K562 (cell line): ENCODE data around the gene CAPN10. TPM values are rescaled to one million over a fixed set of nuclear protein-coding genes. Genes with fewer than 3 reads are reported as not detected.

ENCODE experiments used
- BRF1 ChIP-seq: IDR thresholded peaks from 3 replicates; pipeline ENCODE4 v1.6.1; 2011; ENCODE audit warnings: borderline replicate concordance, mild to moderate bottlenecking; ENCODE audit not compliant: insufficient read length; ENCODE audit errors: extremely low read depth
- EZH2 ChIP-seq: IDR thresholded peaks from 2 replicates; pipeline ENCODE4 v1.6.1; 2012; ENCODE audit warnings: low read depth, mild to moderate bottlenecking, inconsistent platforms, low read length, borderline replicate concordance
- FOXP1 ChIP-seq: sonication (generic); formaldehyde crosslinking; IDR thresholded peaks from 2 replicates; pipeline ENCODE4 v1.8.0; 2022; ENCODE audit warnings: mild to moderate bottlenecking, missing genetic modification reagents
- L3MBTL2 ChIP-seq: fragments of 450-650 bp; IDR thresholded peaks from 2 replicates; pipeline ENCODE4 v1.6.1; 2016; ENCODE audit warnings: mild to moderate bottlenecking, moderate library complexity
- PHTF2 ChIP-seq: fragments of 250-450 bp; sonication (Bioruptor Pico); IDR thresholded peaks from 2 replicates; pipeline ENCODE4 v1.5.0; 2021; ENCODE audit warnings: mild to moderate bottlenecking
- RBM15 ChIP-seq: fragments of 200-400 bp; formaldehyde crosslinking; IDR thresholded peaks from 2 replicates; pipeline ENCODE4 v1.6.1; 2018; ENCODE audit warnings: mild to moderate bottlenecking, low read length, moderate library complexity; ENCODE audit not compliant: insufficient read depth
- SIX5 ChIP-seq, 2 experiments: IDR thresholded peaks; 2 replicates each; pipeline ENCODE4 v1.6.1; 2011; ENCODE audit warnings: low read length in 2 of 2, borderline replicate concordance in 1 of 2, low read depth in 1 of 2, mild to moderate bottlenecking in 1 of 2, moderate library complexity in 1 of 2; ENCODE audit not compliant: insufficient read depth in 1 of 2
- SOX6 ChIP-seq: fragments of 450-650 bp; IDR thresholded peaks from 2 replicates; pipeline ENCODE4 v1.6.1; 2014; ENCODE audit warnings: mild to moderate bottlenecking
- TGIF2 ChIP-seq: sonication (generic); formaldehyde crosslinking; IDR thresholded peaks from 2 replicates; pipeline ENCODE4 v1.8.1; 2022; ENCODE audit warnings: mild to moderate bottlenecking, missing genetic modification reagents, moderate library complexity
- THRAP3 ChIP-seq: fragments of 450-650 bp; IDR thresholded peaks from 2 replicates; pipeline ENCODE4 v1.6.1; 2016; ENCODE audit warnings: mild to moderate bottlenecking, inconsistent platforms, borderline replicate concordance
- polyA plus RNA-seq, 8 experiments: library from polyadenylated mRNA; depleted of rRNA in 4 of 8; stranded (reverse) in 5 of 8; unstranded in 3 of 8; fragments of >200 nt; fragmentation: Nextera tagmentation in 2 of 8; fragmentation: Illumina TruSeq in 1 of 8; extraction: Ambion mirVana in 2 of 8; extraction: Trizol in 1 of 8; gene quantifications; 2 replicates each; pipeline versions ENCODE4 v1.2.1 to v1.2.3, GENCODE V29; 2011 to 2014; ENCODE audit warnings: inconsistent platforms in 1 of 8, missing spikeins in 1 of 8
- total RNA-seq, 7 experiments: library from RNA; depleted of rRNA in 6 of 7; stranded (reverse); fragments of >200 nt in 6 of 7; fragmentation: Illumina TruSeq in 2 of 7; extraction: Trizol in 2 of 7; gene quantifications; 2 replicates each; pipeline versions ENCODE4 v1.2.1 to v1.2.3, GENCODE V29; 2011 to 2021; ENCODE audit warnings: low replicate concordance in 1 of 7
- TF ChIP-seq, protein P1 (sequence below): fragments of 450-650 bp; IDR thresholded peaks from 2 replicates; pipeline ENCODE4 v1.6.1; 2018; ENCODE audit not compliant: partially characterized antibody
- TF ChIP-seq, protein P2 (sequence below): fragments of 450-650 bp; IDR thresholded peaks from 2 replicates; pipeline ENCODE4 v1.6.1; 2017; ENCODE audit warnings: mild to moderate bottlenecking, moderate library complexity

Gene CAPN10
- total and polyA plus RNA-seq, 9 of the 15 experiments (the other 6 are each of a cell fraction or from before 2014, with no cell fraction given), result 0.08 to 26.1 (median 8.4) TPM

DNA sequence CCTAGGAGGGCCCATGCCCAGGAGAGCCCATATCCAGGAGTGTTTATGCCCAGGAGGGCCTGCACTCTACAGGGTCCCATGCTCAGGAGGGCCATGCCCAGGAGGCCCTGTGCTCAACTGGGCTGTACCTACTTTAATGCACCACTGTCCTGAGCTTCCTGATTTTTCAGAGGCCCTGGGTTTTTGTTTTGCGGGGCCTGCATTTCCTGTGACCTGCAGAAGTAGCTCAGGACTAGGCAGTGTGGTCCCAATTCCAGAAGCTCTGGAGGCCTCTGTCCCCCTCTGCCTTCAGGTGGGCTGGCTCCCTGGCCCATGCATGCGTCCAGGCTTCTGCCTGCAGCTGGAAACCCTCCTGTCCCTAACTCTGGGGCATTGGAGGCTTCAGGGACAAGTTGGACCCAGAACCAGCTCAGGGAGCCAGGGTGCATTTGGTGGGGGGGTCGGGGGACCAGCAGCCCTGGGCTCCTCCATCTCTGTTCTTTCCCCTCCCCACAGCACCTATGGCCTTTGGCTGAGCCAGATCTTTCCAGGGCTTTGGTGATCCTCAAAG, 49.5 kb downstream of the CAPN10 start (continued):
- TF ChIP-seq, protein P1, sequence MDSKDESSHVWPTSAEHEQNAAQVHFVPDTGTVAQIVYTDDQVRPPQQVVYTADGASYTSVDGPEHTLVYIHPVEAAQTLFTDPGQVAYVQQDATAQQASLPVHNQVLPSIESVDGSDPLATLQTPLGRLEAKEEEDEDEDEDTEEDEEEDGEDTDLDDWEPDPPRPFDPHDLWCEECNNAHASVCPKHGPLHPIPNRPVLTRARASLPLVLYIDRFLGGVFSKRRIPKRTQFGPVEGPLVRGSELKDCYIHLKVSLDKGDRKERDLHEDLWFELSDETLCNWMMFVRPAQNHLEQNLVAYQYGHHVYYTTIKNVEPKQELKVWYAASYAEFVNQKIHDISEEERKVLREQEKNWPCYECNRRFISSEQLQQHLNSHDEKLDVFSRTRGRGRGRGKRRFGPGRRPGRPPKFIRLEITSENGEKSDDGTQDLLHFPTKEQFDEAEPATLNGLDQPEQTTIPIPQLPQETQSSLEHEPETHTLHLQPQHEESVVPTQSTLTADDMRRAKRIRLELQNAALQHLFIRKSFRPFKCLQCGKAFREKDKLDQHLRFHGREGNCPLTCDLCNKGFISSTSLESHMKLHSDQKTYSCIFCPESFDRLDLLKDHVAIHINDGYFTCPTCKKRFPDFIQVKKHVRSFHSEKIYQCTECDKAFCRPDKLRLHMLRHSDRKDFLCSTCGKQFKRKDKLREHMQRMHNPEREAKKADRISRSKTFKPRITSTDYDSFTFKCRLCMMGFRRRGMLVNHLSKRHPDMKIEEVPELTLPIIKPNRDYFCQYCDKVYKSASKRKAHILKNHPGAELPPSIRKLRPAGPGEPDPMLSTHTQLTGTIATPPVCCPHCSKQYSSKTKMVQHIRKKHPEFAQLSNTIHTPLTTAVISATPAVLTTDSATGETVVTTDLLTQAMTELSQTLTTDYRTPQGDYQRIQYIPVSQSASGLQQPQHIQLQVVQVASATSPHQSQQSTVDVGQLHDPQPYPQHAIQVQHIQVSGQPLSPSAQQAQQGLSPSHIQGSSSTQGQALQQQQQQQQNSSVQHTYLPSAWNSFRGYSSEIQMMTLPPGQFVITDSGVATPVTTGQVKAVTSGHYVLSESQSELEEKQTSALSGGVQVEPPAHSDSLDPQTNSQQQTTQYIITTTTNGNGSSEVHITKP, result no peak
- TF ChIP-seq FOXP1 (CRISPR knock-in tag) (no peak), THRAP3 (no peak), BRF1 (no peak), SOX6 (no peak), PHTF2 (CRISPR knock-in tag) (no peak), TGIF2 (CRISPR knock-in tag) (no peak), EZH2 (no peak), SIX5 (IDR thresholded peaks at IDR 0.05; ENCODE audit: borderline replicate concordance in 1 of 2, insufficient read depth in 1 of 2, low read depth in 1 of 2, low read length in 2 of 2) (no peak), RBM15 (no peak), L3MBTL2 (no peak)
- TF ChIP-seq, protein P2, sequence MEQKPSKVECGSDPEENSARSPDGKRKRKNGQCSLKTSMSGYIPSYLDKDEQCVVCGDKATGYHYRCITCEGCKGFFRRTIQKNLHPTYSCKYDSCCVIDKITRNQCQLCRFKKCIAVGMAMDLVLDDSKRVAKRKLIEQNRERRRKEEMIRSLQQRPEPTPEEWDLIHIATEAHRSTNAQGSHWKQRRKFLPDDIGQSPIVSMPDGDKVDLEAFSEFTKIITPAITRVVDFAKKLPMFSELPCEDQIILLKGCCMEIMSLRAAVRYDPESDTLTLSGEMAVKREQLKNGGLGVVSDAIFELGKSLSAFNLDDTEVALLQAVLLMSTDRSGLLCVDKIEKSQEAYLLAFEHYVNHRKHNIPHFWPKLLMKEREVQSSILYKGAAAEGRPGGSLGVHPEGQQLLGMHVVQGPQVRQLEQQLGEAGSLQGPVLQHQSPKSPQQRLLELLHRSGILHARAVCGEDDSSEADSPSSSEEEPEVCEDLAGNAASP, result no peak
